HG03565 (cell line): ENCODE measurements around the gene ENDOD1.

Experiments used
- ATAC-seq: cut with Tn5 transposase; IDR thresholded peaks from one replicate; pipeline ENCODE4 v1.9.1; 2021; ENCODE audit warnings: mild to moderate bottlenecking, moderate library complexity; ENCODE audit not compliant: unreplicated experiment

Gene ENDOD1

GRCh38 chr11:95076416-95076815 is 13.2 kb upstream of the ENDOD1 start:
- ATAC-seq, result no peak

- no peak for ATAC-seq
Observed at GRCh38 chr11:95076981-95077380, 12.7 kb upstream of the ENDOD1 start.

- no peak for ATAC-seq
Observed at GRCh38 chr11:95078526-95078925, 11.1 kb upstream of the ENDOD1 start.

GRCh38 chr11:95081010-95081409 is 8.6 kb upstream of the ENDOD1 start:
- no peak for ATAC-seq

GRCh38 chr11:95081412-95081811 is 8.2 kb upstream of the ENDOD1 start:
- ATAC-seq, result no peak

- no peak for ATAC-seq
Observed at GRCh38 chr11:95082576-95083001, 7.1 kb upstream of the ENDOD1 start.

- ATAC-seq, result peak; percentile 55
Observed at GRCh38 chr11:95084509-95084908, 5.1 kb upstream of the ENDOD1 start.

- ATAC-seq, result no peak
Observed at GRCh38 chr11:95085117-95085816, 4.4 kb upstream of the ENDOD1 start.

- no peak for ATAC-seq
Observed at GRCh38 chr11:95086151-95086550, 3.5 kb upstream of the ENDOD1 start.

- no peak for ATAC-seq
Observed at GRCh38 chr11:95086836-95087570, 2.6 kb upstream of the ENDOD1 start.

GRCh38 chr11:95088946-95089619 is 563 bp upstream of the ENDOD1 start:
- ATAC-seq, result peak; percentile 19

- no peak for ATAC-seq
Observed at GRCh38 chr11:95091663-95092180, 2.1 kb downstream of the ENDOD1 start.

GRCh38 chr11:95092549-95093324 is 3.1 kb downstream of the ENDOD1 start:
- ATAC-seq, result no peak

- no peak for ATAC-seq
Observed at GRCh38 chr11:95093548-95093947, 3.9 kb downstream of the ENDOD1 start.

GRCh38 chr11:95095858-95096587 is 6.4 kb downstream of the ENDOD1 start:
- ATAC-seq, result peak; percentile 89

- ATAC-seq, result no peak
Observed at GRCh38 chr11:95097209-95097608, 7.6 kb downstream of the ENDOD1 start.

- ATAC-seq, result no peak
Observed at GRCh38 chr11:95098826-95099225, 9.2 kb downstream of the ENDOD1 start.

- no peak for ATAC-seq
Observed at GRCh38 chr11:95100191-95100648, 10.6 kb downstream of the ENDOD1 start.

- no peak for ATAC-seq
Observed at GRCh38 chr11:95100856-95101507, 11.3 kb downstream of the ENDOD1 start.

GRCh38 chr11:95101935-95102334 is 12.3 kb downstream of the ENDOD1 start:
- ATAC-seq, result no peak
